Measurements from ENCODE around the gene FHIT. TPM values are rescaled to one million over a fixed set of nuclear protein-coding genes. Genes with fewer than 3 reads are reported as not detected.

Gene FHIT
- total and polyA plus RNA-seq, 2 experiments from 2014 or later, result 9.7 to 16.2 TPM

DNA sequence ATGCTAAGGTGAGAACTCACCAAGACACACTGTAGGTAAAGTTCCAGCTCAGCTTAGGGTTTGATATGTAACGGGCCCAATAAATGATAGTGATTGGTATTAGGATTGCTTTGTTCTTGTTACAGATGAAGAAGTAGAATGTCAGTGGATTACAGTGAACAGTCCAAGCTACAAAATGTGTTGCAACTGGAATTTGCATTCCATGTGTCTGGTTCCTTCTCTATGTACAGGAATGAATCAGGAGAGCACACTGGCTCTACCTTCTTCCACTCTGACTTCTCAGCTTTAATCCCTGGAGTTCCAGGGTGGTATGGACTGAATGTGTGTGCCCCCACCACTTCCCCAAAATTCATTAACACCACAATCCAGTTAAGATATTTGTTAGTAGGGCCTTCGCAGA, 1471.0 kb downstream of the FHIT start:
- no peak overlapping the region for H3K4me3 ChIP-seq
- 98% methylated on average over 2 of the region's 2 CpGs for WGBS (ENCODE audit: low lambda C conversion rate, missing lambda C conversion rate)
- TF ChIP-seq EZH2phosphoT487 (IDR thresholded peaks at IDR 0.05; ENCODE audit: low read depth, severe bottlenecking, unreplicated experiment) (no peak), EZH2 (IDR thresholded peaks at IDR 0.05; ENCODE audit: borderline replicate concordance) (no peak)
- TF ChIP-seq, protein P1, sequence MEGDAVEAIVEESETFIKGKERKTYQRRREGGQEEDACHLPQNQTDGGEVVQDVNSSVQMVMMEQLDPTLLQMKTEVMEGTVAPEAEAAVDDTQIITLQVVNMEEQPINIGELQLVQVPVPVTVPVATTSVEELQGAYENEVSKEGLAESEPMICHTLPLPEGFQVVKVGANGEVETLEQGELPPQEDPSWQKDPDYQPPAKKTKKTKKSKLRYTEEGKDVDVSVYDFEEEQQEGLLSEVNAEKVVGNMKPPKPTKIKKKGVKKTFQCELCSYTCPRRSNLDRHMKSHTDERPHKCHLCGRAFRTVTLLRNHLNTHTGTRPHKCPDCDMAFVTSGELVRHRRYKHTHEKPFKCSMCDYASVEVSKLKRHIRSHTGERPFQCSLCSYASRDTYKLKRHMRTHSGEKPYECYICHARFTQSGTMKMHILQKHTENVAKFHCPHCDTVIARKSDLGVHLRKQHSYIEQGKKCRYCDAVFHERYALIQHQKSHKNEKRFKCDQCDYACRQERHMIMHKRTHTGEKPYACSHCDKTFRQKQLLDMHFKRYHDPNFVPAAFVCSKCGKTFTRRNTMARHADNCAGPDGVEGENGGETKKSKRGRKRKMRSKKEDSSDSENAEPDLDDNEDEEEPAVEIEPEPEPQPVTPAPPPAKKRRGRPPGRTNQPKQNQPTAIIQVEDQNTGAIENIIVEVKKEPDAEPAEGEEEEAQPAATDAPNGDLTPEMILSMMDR (IDR thresholded peaks at IDR 0.05; ENCODE audit: poor library complexity), result no peak
- H3K36me3 ChIP-seq (replicated peaks; ENCODE audit: insufficient read depth, low read depth), result no peaks in the 10 kb centered on the region
- no peak overlapping the region for H3K4me2 ChIP-seq
- H2AFZ ChIP-seq, result no peak overlapping the region
- H3K27me3 ChIP-seq, result no peaks in the 10 kb centered on the region
- no peaks in the 10 kb centered on the region for H3K4me1 ChIP-seq (ENCODE audit: insufficient read depth)
- H4K20me1 ChIP-seq (ENCODE audit: insufficient read depth, poor library complexity, severe bottlenecking), result no peaks in the 10 kb centered on the region
- H3K9me3 ChIP-seq (ENCODE audit: low read depth), result no peaks in the 10 kb centered on the region
- no peak for DNase-seq (ENCODE audit: low spot score)
- no peak overlapping the region for H3K27ac ChIP-seq
- no peaks in the 10 kb centered on the region for H3K9me2 ChIP-seq (replicated peaks; ENCODE audit: insufficient read depth)
- H3K79me2 ChIP-seq, result no peaks in the 10 kb centered on the region

DNA sequence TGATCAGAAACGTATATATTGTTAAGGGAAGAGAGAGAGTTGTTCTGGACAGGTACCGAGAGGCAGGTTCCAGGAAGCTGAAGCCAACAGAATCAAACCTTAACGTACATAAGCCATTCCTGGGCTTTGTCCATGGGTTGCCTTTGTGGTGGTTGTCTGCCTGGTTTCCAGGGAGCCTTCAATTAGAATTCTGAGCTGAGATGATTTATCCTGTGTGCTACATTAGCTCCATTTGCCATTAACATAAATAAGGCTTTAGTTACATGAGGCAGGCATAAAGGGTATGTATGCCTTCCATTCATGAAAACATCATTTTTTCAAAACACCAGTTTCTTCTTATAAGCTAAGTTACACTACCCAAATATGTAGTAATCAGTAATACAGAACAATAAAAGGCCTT, 1472.0 kb downstream of the FHIT start:
- DNase-seq (ENCODE audit: low spot score), result no peak
- Histone ChIP-seq H3K36me3 (replicated peaks; ENCODE audit: insufficient read depth, low read depth) (no peaks in the 10 kb centered on the region), H3K9me3 (ENCODE audit: low read depth) (no peaks in the 10 kb centered on the region), H3K27me3 (no peaks in the 10 kb centered on the region), H4K20me1 (ENCODE audit: insufficient read depth, poor library complexity, severe bottlenecking) (no peaks in the 10 kb centered on the region), H3K4me1 (ENCODE audit: insufficient read depth) (peaks cover 4% of the 10 kb centered on the region), H2AFZ (no peak overlapping the region), H3K79me2 (no peaks in the 10 kb centered on the region), H3K27ac (no peak overlapping the region), H3K9me2 (replicated peaks; ENCODE audit: insufficient read depth) (no peaks in the 10 kb centered on the region), H3K4me2 (no peak overlapping the region), H3K4me3 (no peak overlapping the region)
- TF ChIP-seq EZH2 (IDR thresholded peaks at IDR 0.05; ENCODE audit: borderline replicate concordance) (no peak), EZH2phosphoT487 (IDR thresholded peaks at IDR 0.05; ENCODE audit: low read depth, severe bottlenecking, unreplicated experiment) (no peak)
- TF ChIP-seq, protein P1 (IDR thresholded peaks at IDR 0.05; ENCODE audit: poor library complexity), result no peak
- 96% methylated on average over 3 of the region's 3 CpGs for WGBS (ENCODE audit: low lambda C conversion rate, missing lambda C conversion rate)

DNA sequence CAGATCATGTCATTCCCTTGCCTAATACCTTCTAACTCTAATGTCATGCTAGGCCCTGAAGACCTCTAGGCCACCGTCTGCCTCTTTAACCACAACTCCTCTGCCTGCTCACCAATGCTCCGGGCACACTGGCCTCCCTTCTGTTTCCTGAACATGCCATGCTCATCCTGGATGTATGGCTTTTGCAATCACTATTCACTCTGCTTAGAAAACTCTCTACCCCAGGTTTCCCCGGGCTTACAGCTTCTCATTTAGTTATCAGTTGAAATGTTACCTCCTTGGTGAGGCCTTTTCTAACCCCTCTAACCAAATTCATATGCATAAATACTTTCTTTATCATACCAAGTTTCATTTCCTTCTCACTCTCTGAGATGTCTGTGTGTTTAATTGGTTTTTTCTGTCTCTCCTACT, 1473.6 kb downstream of the FHIT start:
- peaks cover 4% of the 10 kb centered on the region for H3K4me1 ChIP-seq (ENCODE audit: insufficient read depth)
- no peaks in the 10 kb centered on the region for H3K36me3 ChIP-seq (replicated peaks; ENCODE audit: insufficient read depth, low read depth)
- no peak overlapping the region for H3K27ac ChIP-seq
- H3K27me3 ChIP-seq, result no peaks in the 10 kb centered on the region
- no peak overlapping the region for H2AFZ ChIP-seq
- H3K9me3 ChIP-seq (ENCODE audit: low read depth), result no peaks in the 10 kb centered on the region
- 88% methylated on average over 3 of the region's 3 CpGs for WGBS (ENCODE audit: low lambda C conversion rate, missing lambda C conversion rate)
- no peak overlapping the region for H3K4me3 ChIP-seq
- no peaks in the 10 kb centered on the region for H4K20me1 ChIP-seq (ENCODE audit: insufficient read depth, poor library complexity, severe bottlenecking)
- no peak overlapping the region for H3K4me2 ChIP-seq
- no peak for DNase-seq (ENCODE audit: low spot score)
- H3K9me2 ChIP-seq (replicated peaks; ENCODE audit: insufficient read depth), result no peaks in the 10 kb centered on the region
- TF ChIP-seq, protein P1 (IDR thresholded peaks at IDR 0.05; ENCODE audit: poor library complexity), result no peak
- no peak for TF ChIP-seq EZH2phosphoT487 (IDR thresholded peaks at IDR 0.05; ENCODE audit: low read depth, severe bottlenecking, unreplicated experiment)
- no peak for TF ChIP-seq EZH2 (IDR thresholded peaks at IDR 0.05; ENCODE audit: borderline replicate concordance)
- H3K79me2 ChIP-seq, result no peaks in the 10 kb centered on the region

DNA sequence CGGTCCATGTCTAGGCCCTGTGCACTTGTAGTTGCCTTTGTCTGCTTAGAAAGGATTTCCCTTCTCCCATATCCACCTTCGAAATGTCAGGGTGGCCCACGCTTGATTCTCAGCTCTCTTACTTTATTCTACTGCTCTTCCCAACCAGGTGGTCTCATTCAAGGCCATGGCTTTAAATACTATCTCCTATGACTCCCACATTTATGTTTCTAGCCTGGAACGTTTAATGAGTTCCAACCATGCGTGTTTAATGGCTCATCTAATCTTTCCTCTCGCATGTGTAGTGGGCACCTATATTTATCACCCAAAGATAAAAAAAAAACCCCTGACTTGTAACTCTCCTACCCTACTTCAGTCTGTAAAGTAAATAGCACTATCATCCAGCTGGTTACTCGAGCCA, 1474.2 kb downstream of the FHIT start:
- H3K27me3 ChIP-seq, result no peaks in the 10 kb centered on the region
- H3K9me3 ChIP-seq (ENCODE audit: low read depth), result no peaks in the 10 kb centered on the region
- no peaks in the 10 kb centered on the region for H3K79me2 ChIP-seq
- H3K9me2 ChIP-seq (replicated peaks; ENCODE audit: insufficient read depth), result no peaks in the 10 kb centered on the region
- TF ChIP-seq EZH2 (IDR thresholded peaks at IDR 0.05; ENCODE audit: borderline replicate concordance), result no peak
- TF ChIP-seq EZH2phosphoT487 (IDR thresholded peaks at IDR 0.05; ENCODE audit: low read depth, severe bottlenecking, unreplicated experiment), result no peak
- TF ChIP-seq, protein P1 (IDR thresholded peaks at IDR 0.05; ENCODE audit: poor library complexity), result no peak
- H4K20me1 ChIP-seq (ENCODE audit: insufficient read depth, poor library complexity, severe bottlenecking), result no peaks in the 10 kb centered on the region
- no peak overlapping the region for H3K4me2 ChIP-seq
- no peak for DNase-seq (ENCODE audit: low spot score)
- no peak overlapping the region for H3K27ac ChIP-seq
- no peak overlapping the region for H2AFZ ChIP-seq
- no peaks in the 10 kb centered on the region for H3K36me3 ChIP-seq (replicated peaks; ENCODE audit: insufficient read depth, low read depth)
- peaks cover 10% of the 10 kb centered on the region for H3K4me1 ChIP-seq (ENCODE audit: insufficient read depth)
- 74% methylated on average over 7 of the region's 7 CpGs for WGBS (ENCODE audit: low lambda C conversion rate, missing lambda C conversion rate)
- H3K4me3 ChIP-seq, result no peak overlapping the region

Measured in hepatocyte (in vitro differentiated cells).